ENCODE measurements around the gene OR14K1.
"Not testable (repeated sequence)": the region's sequence is repeated elsewhere in the genome, so short reads cannot be mapped to it uniquely, and the experiment has no call there.

Gene OR14K1

DNA sequence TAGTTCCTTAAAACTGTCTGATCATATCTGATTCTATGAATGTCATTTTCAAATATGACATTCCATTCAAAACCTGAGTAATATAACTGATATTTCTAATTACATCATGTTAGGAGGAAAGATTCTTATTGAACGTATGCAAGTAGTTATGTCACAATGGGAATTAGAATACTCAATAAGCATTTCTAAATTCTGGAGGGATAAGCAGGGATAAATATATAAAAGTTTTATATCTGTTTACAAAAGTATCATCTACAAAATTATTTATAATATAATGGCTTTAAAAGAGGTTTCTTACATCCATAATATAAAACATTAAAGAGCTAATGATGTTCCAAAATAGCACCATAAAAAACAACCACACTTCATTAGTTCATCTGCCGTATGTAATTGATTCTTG lies 9.6 kb downstream of the OR14K1 start, which contains the start of gene OR14A2:
Gene OR14A2, minus strand, starts transcription at position 101 of the 400 bp plus-strand sequence.
- Histone ChIP-seq H3K4me1 (ENCODE audit: control insufficient read depth, insufficient read depth, low read length) (no peaks in the 10 kb centered on the region), H3K36me3 (ENCODE audit: control insufficient read depth in 2 of 2, insufficient read depth in 2 of 2, low read length in 2 of 2) (no peaks in the 10 kb centered on the region), H3K27ac (ENCODE audit: low read length) (no peak within 1 kb of the TSS), H3K9ac (ENCODE audit: low read length in 2 of 2) (no peak within 1 kb of the TSS), H3K9me3 (ENCODE audit: control insufficient read depth in 2 of 2, low read length in 2 of 2) (peaks cover 0 to 10% of the 10 kb centered on the region in 2 donors), H3K4me3 (ENCODE audit: low read length in 2 of 2) (no peak within 1 kb of the TSS), H3K27me3 (ENCODE audit: control insufficient read depth in 1 of 2, insufficient read depth in 2 of 2, low read length in 2 of 2) (no peaks in the 10 kb centered on the region)

DNA sequence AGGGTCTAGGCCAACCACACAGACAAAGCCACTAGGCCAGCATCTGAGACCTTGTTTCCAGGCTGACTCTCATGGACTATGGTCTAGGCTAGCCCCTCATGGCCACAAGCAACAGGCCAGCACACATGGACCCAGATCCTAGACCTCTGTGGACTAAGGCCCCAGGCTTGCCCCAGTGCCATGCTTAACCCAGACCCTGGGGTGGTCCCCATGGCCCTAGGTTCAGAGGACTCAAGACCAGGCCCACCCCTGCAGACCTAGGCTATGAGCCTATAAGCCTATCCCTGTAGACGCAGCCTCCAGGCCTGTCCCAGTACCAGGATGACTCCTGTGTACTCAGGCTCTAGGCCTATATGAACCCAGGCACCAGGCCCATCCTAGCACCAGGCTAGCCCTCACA lies 11.5 kb downstream of the OR14K1 start:
- Histone ChIP-seq H3K4me1 (ENCODE audit: control insufficient read depth, insufficient read depth, low read length) (no peaks in the 10 kb centered on the region), H3K27me3 (ENCODE audit: control insufficient read depth in 1 of 2, insufficient read depth in 2 of 2, low read length in 2 of 2) (no peaks in the 10 kb centered on the region), H3K27ac (ENCODE audit: low read length) (no peak overlapping the region), H3K36me3 (ENCODE audit: control insufficient read depth in 2 of 2, insufficient read depth in 2 of 2, low read length in 2 of 2) (no peaks in the 10 kb centered on the region), H3K9me3 (ENCODE audit: control insufficient read depth in 2 of 2, low read length in 2 of 2) (peaks cover 0 to 10% of the 10 kb centered on the region in 2 donors), H3K4me3 (ENCODE audit: low read length in 2 of 2) (no peak overlapping the region), H3K9ac (ENCODE audit: low read length in 2 of 2) (no peak overlapping the region)

DNA sequence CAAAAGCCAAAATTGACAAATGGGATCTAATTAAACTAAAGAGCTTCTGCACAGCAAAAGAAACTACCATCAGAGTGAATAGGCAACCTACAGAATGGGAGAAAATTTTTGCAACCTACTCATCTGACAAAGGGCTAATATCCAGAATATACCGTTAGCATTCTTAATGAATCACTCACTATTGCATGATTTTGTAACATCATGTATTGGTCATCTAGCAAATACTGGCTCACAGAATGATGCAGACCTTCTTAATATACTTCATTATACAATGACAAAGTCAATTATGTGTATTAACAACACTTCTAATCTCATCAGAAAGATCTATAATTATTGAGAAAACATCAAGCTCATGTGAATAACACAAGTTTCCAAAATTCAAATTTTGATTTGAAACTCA lies 15.9 kb downstream of the OR14K1 start:
- not testable (repeated sequence) for H3K4me1 ChIP-seq (ENCODE audit: control insufficient read depth, insufficient read depth, low read length); H3K27ac ChIP-seq (ENCODE audit: low read length); H3K4me3 ChIP-seq (ENCODE audit: low read length in 2 of 2); H3K9me3 ChIP-seq (ENCODE audit: control insufficient read depth in 2 of 2, low read length in 2 of 2); H3K27me3 ChIP-seq (ENCODE audit: control insufficient read depth in 1 of 2, insufficient read depth in 2 of 2, low read length in 2 of 2); H3K36me3 ChIP-seq (ENCODE audit: control insufficient read depth in 2 of 2, insufficient read depth in 2 of 2, low read length in 2 of 2); H3K9ac ChIP-seq (ENCODE audit: low read length in 2 of 2)

DNA sequence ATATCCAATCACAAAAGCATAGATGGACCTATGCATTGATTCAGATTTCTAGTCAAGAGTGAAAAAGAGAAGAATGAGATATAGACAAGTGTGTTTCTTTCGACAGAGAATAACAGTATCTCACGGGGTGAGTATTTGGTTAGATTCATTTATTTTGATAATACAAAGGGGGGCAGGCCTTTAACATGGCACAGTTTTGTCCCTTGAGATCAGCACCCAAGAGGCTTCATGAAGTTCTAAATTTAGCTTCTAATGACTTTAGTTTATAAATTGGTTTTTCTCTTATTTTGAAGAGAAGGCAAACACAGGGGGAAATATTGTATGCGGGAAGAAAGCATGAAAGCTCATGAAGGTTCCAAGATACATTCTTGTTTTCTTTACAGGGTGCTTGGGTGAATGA lies 22.0 kb downstream of the OR14K1 start, which contains the start of gene OR1C1:
Gene OR1C1, minus strand, starts transcription at position 101 of the 400 bp plus-strand sequence. CDS start 2,150 bp downstream, outside the sequence.
- no peak within 1 kb of the TSS for H3K4me3 ChIP-seq (ENCODE audit: low read length in 2 of 2)
- no peaks in the 10 kb centered on the region for H3K27me3 ChIP-seq (ENCODE audit: control insufficient read depth in 1 of 2, insufficient read depth in 2 of 2, low read length in 2 of 2)
- no peak within 1 kb of the TSS for H3K9ac ChIP-seq (ENCODE audit: low read length in 2 of 2)
- no peaks in the 10 kb centered on the region for H3K9me3 ChIP-seq (ENCODE audit: control insufficient read depth in 2 of 2, low read length in 2 of 2)
- no peaks in the 10 kb centered on the region for H3K4me1 ChIP-seq (ENCODE audit: control insufficient read depth, insufficient read depth, low read length)
- no peaks in the 10 kb centered on the region for H3K36me3 ChIP-seq (ENCODE audit: control insufficient read depth in 2 of 2, insufficient read depth in 2 of 2, low read length in 2 of 2)
- no peak within 1 kb of the TSS for H3K27ac ChIP-seq (ENCODE audit: low read length)

DNA sequence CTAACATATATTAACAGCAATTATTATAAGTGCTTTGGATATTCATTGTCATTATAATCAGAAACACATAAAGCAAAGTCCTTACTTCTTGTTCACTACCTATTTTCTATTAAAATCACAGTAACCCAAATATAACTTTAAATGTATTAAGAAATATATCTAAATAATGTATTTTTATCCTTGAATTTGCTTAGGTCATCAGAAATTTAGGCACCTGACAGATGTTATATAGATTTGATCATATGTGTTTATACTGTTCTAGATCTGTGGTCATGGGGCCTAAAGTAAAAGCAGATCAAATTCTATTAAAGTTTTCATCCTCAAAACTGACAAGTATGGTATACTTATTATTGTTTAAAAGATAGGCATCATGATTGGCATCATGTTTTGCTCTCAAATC lies 31.2 kb downstream of the OR14K1 start:
- no peaks in the 10 kb centered on the region for H3K27me3 ChIP-seq (ENCODE audit: control insufficient read depth in 1 of 2, insufficient read depth in 2 of 2, low read length in 2 of 2)

More for the DNA sequence above, 31.2 kb downstream of the OR14K1 start:
- H3K36me3 ChIP-seq (ENCODE audit: control insufficient read depth in 2 of 2, insufficient read depth in 2 of 2, low read length in 2 of 2): no peaks in the 10 kb centered on the region
- no peak overlapping the region for H3K27ac ChIP-seq (ENCODE audit: low read length)
- no peak overlapping the region for H3K9ac ChIP-seq (ENCODE audit: low read length in 2 of 2)
- no peaks in the 10 kb centered on the region for H3K9me3 ChIP-seq (ENCODE audit: control insufficient read depth in 2 of 2, low read length in 2 of 2)
- H3K4me3 ChIP-seq (ENCODE audit: low read length in 2 of 2): no peak overlapping the region
- no peaks in the 10 kb centered on the region for H3K4me1 ChIP-seq (ENCODE audit: control insufficient read depth, insufficient read depth, low read length)
